Natural killer cell (primary cell): ENCODE data around the gene ALDH16A1. TPM values are rescaled to one million over a fixed set of nuclear protein-coding genes. Genes with fewer than 3 reads are reported as not detected.
"Not testable (repeated sequence)": the region's sequence is repeated elsewhere in the genome, so short reads cannot be mapped to it uniquely, and the experiment has no call there.

ENCODE experiments used
- ATAC-seq, 3 donors: fragments of 150-1000 bp in 2 of 3; fragments of 200-7000 bp in 1 of 3; cut with Tn5 transposase; 1 replicate in 1 of 3; 2 replicates in 2 of 3; pipeline ENCODE4 v1.10.0; 2021; ENCODE audit warnings: mild to moderate bottlenecking in 2 of 3, moderate library complexity in 2 of 3
- DNase-seq, 2 donors: peaks; one replicate each; pipeline versions ENCODE4 v3.0.0 to v3.0.0-alpha.2; 2013 to 2021; ENCODE audit warnings: mixed read lengths in 1 of 2
- H3K27ac ChIP-seq: one replicate; pipeline ENCODE4 v1.5.1; 2013; ENCODE audit warnings: mild to moderate bottlenecking, low read length
- H3K27me3 ChIP-seq: one replicate; pipeline ENCODE4 v1.6.1; 2013; ENCODE audit warnings: low read length; ENCODE audit not compliant: control insufficient read depth, insufficient read depth
- H3K36me3 ChIP-seq: one replicate; pipeline ENCODE4 v1.6.1; 2013; ENCODE audit warnings: low read length; ENCODE audit not compliant: control insufficient read depth, insufficient read depth
- H3K4me1 ChIP-seq: one replicate; pipeline ENCODE4 v1.6.1; 2013; ENCODE audit warnings: low read length; ENCODE audit not compliant: control insufficient read depth, insufficient read depth
- H3K4me3 ChIP-seq: one replicate; pipeline ENCODE4 v1.5.1; 2013; ENCODE audit warnings: low read length
- H3K9me3 ChIP-seq: one replicate; pipeline ENCODE4 v1.6.1; 2013; ENCODE audit warnings: low read length; ENCODE audit not compliant: control insufficient read depth, insufficient read depth
- H3K27ac Mint-ChIP-seq, 2 donors: one replicate each; pipeline ENCODE4 v1.8.0; 2022; ENCODE audit warnings: mild to moderate bottlenecking in 2 of 2, mixed read lengths in 2 of 2, moderate library complexity in 1 of 2
- H3K27me3 Mint-ChIP-seq, 2 donors: one replicate each; pipeline ENCODE4 v1.8.0; 2022; ENCODE audit warnings: low read depth in 2 of 2, mixed read lengths in 2 of 2
- H3K36me3 Mint-ChIP-seq: one replicate; pipeline ENCODE4 v1.8.0; 2022; ENCODE audit warnings: mixed read lengths
- H3K4me1 Mint-ChIP-seq, 2 donors: one replicate each; pipeline ENCODE4 v1.8.0; 2022; ENCODE audit warnings: mixed read lengths in 2 of 2
- H3K4me3 Mint-ChIP-seq: one replicate; pipeline ENCODE4 v1.8.0; 2022; ENCODE audit warnings: mild to moderate bottlenecking, moderate library complexity, mixed read lengths
- H3K9me3 Mint-ChIP-seq, 2 donors: one replicate each; pipeline ENCODE4 v1.8.0; 2022; ENCODE audit warnings: mixed read lengths in 2 of 2
- WGBS: methylation state at CpG from one replicate; pipeline ENCODE4 v1.1.7; 2013; ENCODE audit warnings: missing lambda C conversion rate; ENCODE audit not compliant: insufficient coverage; 5-methylcytosine and 5-hydroxymethylcytosine counted together
- intact Hi-C: fragments of 100-400 bp; cut with micrococcal nuclease; formaldehyde crosslinking; loops from one replicate; pipeline ENCODE4 v1.14.2; 2022
- total RNA-seq, 4 donors: library from RNA; stranded (reverse); fragments of 120-200 nt in 1 of 4; gene quantifications; one replicate each; pipeline versions ENCODE4 v1.2.3 to v1.2.4, GENCODE V29; 2013 to 2022
- TF ChIP-seq, protein P1 (sequence below): fragments of 200-600 bp; IDR thresholded peaks from one replicate; pipeline ENCODE4 v1.8.0; 2022; ENCODE audit warnings: antibody characterized with exemption

The ALDH16A1 gene
- total RNA-seq, 3 donors from 2014 or later (not counting 1 experiment from before 2014, with no cell fraction given), result 39.9 to 43.2 (median 41.4) TPM

DNA sequence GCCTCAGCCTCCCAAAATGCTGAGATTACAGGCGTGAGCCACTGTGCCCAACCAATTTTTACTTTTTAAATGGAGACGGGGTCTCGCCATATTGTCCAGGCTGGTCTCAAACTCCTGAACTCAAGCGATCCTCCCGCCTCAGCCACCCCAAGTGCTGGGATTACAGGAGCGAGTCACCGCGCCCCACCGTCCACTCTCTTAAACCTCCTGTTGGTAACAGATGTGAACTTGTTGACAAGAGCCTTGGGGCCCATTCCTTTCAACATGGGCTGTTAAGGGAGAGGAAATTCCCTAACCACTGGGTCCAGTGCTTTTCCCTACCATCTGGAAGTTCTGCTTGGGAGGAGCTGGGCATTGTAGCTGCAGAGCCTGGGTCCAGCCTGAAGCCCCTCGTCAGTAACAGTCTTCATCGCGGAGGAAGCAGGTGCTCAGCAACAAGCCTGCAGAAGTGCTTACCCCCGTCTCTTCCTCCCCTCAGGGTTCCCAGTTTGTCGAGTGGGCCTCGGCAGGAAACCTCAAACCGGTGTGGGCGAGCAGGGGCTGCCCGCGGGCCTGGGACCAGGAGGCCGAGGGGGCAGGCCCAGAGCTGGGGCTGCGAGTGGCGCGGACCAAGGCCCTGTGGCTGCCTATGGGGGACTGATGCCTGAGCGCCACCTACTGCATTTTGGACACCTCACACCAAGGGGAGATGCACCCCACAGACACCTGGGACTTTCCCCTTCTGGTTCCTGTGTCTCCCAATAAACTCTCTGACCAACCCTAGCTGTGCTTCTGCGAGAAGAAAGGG is 17.0 kb downstream of the ALDH16A1 start:
- peak overlapping the region; percentile 92 to 97 for H3K27ac Mint-ChIP-seq
- peak overlapping the region; percentile 84 for H3K4me3 Mint-ChIP-seq
- no peaks in the 10 kb centered on the region for H3K36me3 Mint-ChIP-seq
- DNase-seq (peak; percentile 83 to 95), ATAC-seq (peak; percentile 61 to 79 (median 75))
- H3K4me3 ChIP-seq, result no peak overlapping the region
- TF ChIP-seq, protein P1, sequence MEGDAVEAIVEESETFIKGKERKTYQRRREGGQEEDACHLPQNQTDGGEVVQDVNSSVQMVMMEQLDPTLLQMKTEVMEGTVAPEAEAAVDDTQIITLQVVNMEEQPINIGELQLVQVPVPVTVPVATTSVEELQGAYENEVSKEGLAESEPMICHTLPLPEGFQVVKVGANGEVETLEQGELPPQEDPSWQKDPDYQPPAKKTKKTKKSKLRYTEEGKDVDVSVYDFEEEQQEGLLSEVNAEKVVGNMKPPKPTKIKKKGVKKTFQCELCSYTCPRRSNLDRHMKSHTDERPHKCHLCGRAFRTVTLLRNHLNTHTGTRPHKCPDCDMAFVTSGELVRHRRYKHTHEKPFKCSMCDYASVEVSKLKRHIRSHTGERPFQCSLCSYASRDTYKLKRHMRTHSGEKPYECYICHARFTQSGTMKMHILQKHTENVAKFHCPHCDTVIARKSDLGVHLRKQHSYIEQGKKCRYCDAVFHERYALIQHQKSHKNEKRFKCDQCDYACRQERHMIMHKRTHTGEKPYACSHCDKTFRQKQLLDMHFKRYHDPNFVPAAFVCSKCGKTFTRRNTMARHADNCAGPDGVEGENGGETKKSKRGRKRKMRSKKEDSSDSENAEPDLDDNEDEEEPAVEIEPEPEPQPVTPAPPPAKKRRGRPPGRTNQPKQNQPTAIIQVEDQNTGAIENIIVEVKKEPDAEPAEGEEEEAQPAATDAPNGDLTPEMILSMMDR, result peak; percentile 70
- no peaks in the 10 kb centered on the region for H3K27me3 ChIP-seq
- peaks cover 7% of the 10 kb centered on the region for H3K36me3 ChIP-seq
- intact Hi-C loops, result loop anchor here (1.0 kb wide), 4 partner anchors 17 to 135 kb away; partner anchors contain the start of genes ALDH16A1 and CD37
- H3K9me3 ChIP-seq, result no peaks in the 10 kb centered on the region
- no peaks in the 10 kb centered on the region for H3K27me3 Mint-ChIP-seq
- H3K4me1 Mint-ChIP-seq, result peaks cover 23 to 48% of the 10 kb centered on the region in 2 donors
- 10% methylated on average over 21 of the region's 25 CpGs for WGBS
- H3K27ac ChIP-seq, result peak overlapping the region; percentile 97
- no peaks in the 10 kb centered on the region for H3K9me3 Mint-ChIP-seq
- H3K4me1 ChIP-seq, result peaks cover 67% of the 10 kb centered on the region

DNA sequence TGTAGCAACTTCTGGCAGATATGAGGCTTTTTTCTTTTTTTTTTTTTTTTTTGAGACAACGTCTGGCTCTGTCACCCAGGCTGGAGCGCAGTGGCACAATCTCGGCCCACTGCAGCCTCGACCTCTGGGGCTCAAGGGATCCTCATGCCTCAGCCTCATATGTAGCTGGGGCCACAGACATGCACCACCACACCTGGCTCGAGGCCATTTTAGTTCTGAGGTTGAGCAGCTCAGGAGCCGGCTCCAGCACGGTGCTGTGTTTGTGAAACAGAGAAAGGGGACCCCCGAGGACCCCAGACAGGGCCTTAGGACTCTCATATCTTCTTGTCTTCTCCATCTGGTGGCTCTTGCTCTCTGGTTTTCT is 17.6 kb downstream of the ALDH16A1 start:
- Histone ChIP-seq H3K27ac (peak overlapping the region; percentile 97), H3K4me1 (peaks cover 73% of the 10 kb centered on the region), H3K9me3 (no peaks in the 10 kb centered on the region), H3K4me3 (no peak overlapping the region), H3K27me3 (no peaks in the 10 kb centered on the region), H3K36me3 (peaks cover 3% of the 10 kb centered on the region)
- DNase-seq, result no peak
- H3K27me3 Mint-ChIP-seq, result no peaks in the 10 kb centered on the region
- ATAC-seq, result no peak
- H3K36me3 Mint-ChIP-seq, result no peaks in the 10 kb centered on the region
- WGBS, result 37% methylated on average over 7 of the region's 8 CpGs
- H3K27ac Mint-ChIP-seq, result peak overlapping the region; percentile 92 to 97
- intact Hi-C loops, result loop anchor here (1.0 kb wide), 3 partner anchors 27 to 135 kb away; partner anchors contain the start of gene CD37
- H3K9me3 Mint-ChIP-seq, result no peaks in the 10 kb centered on the region
- TF ChIP-seq, protein P1, result peak; percentile 18
- peak overlapping the region; percentile 84 for H3K4me3 Mint-ChIP-seq
- peaks cover 29 to 54% of the 10 kb centered on the region in 2 donors for H3K4me1 Mint-ChIP-seq

DNA sequence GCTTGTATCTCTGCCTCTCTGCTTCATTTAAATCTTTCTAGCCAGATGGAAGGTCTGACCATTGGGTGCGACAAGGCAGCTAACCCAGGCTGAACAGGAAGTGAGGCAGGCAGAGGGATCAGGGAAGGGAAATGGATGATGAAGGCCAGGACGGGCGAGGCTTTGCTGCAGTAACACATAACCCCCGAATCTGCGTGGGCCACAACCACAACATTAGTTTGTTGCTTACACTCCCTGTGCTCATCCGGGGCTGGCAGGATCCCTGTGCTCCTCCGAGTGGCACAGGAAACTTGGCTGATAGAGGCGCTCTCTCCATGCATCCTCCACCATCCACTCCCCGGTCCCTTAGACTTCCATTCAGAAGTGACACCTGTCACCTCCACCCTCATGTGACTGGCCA is 19.9 kb downstream of the ALDH16A1 start:
- no peaks in the 10 kb centered on the region for H3K27me3 Mint-ChIP-seq
- ATAC-seq (no peak), DNase-seq (peak in 1 of 2 donors; percentile 43)
- intact Hi-C loops, result no loop called here
- no peak overlapping the region for H3K4me3 Mint-ChIP-seq
- H3K27ac Mint-ChIP-seq, result peak overlapping the region; percentile 88 to 94
- no peaks in the 10 kb centered on the region for H3K36me3 Mint-ChIP-seq
- Histone ChIP-seq H3K27ac (peak overlapping the region; percentile 89), H3K4me1 (peaks cover 80% of the 10 kb centered on the region), H3K9me3 (no peaks in the 10 kb centered on the region), H3K27me3 (no peaks in the 10 kb centered on the region), H3K4me3 (no peak overlapping the region), H3K36me3 (peaks cover 5% of the 10 kb centered on the region)
- H3K4me1 Mint-ChIP-seq, result peaks cover 37 to 63% of the 10 kb centered on the region in 2 donors
- WGBS, result 62% methylated on average over 9 of the region's 9 CpGs
- TF ChIP-seq, protein P1, result no peak
- no peaks in the 10 kb centered on the region for H3K9me3 Mint-ChIP-seq

DNA sequence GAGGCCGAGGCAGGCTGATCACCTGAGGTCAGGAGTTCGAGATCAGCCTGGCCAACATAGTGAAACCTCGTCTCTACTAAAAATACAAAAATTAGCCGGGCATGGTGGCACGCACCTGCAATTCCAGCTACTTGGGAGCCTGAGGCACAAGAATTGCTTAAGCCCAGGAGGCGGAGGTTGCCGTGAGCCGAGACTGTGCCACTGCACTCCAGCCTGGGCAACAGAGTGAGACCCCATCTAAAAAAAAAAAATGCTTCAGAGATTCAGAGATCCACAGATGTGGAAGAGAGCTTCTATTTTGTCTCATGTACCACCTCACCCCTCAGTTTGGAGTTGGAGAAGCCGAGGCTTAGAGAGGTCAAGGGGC is 20.5 kb downstream of the ALDH16A1 start:
- Histone ChIP-seq H3K27ac (peak overlapping the region; percentile 89), H3K4me3 (peak overlapping the region; percentile 67), H3K4me1 (peaks cover 75% of the 10 kb centered on the region)
- H3K27me3 ChIP-seq, intact Hi-C loops, H3K9me3 Mint-ChIP-seq, H3K27me3 Mint-ChIP-seq, H3K9me3 ChIP-seq, H3K36me3 ChIP-seq, H3K36me3 Mint-ChIP-seq, DNase-seq, ATAC-seq: not testable (repeated sequence)
- WGBS, result 80% methylated on average over 9 of the region's 9 CpGs
- H3K4me3 Mint-ChIP-seq, result peak overlapping the region; percentile 95
- H3K27ac Mint-ChIP-seq, result peak overlapping the region; percentile 88 to 94
- H3K4me1 Mint-ChIP-seq, result peaks cover 36 to 60% of the 10 kb centered on the region in 2 donors
